Measurements from ENCODE around the gene POLE3. TPM values are rescaled to one million over a fixed set of nuclear protein-coding genes. Genes with fewer than 3 reads are reported as not detected.

The POLE3 gene
- polyA plus RNA-seq, 1 experiment, result 45.3 TPM

Other genes with a start within 250 kb of the POLE3 start
- 27.8 and 28.5 TPM in 2 replicates for gene FKBP15, start 189.4 kb downstream of the POLE3 start, polyA plus RNA-seq (2011; rRNA removed)
- 34.6 and 38.4 TPM in 2 replicates for gene SLC31A1, start 189.1 kb downstream of the POLE3 start, polyA plus RNA-seq (2011; rRNA removed)
- 38.0 and 52.6 TPM in 2 replicates for gene CDC26, start 135.1 kb downstream of the POLE3 start, polyA plus RNA-seq (2011; rRNA removed)
- 20.1 and 20.9 TPM in 2 replicates for gene PRPF4, start 135.0 kb downstream of the POLE3 start, polyA plus RNA-seq (2011; rRNA removed)
- gene RNF183, start 107.3 kb downstream of the POLE3 start, polyA plus RNA-seq (2011; rRNA removed), result not detected in 2 replicates
- gene WDR31, start 70.4 kb downstream of the POLE3 start, polyA plus RNA-seq (2011; rRNA removed), result 0.97 and 1.5 TPM in 2 replicates
- gene BSPRY, start 61.1 kb downstream of the POLE3 start, polyA plus RNA-seq (2011; rRNA removed), result not detected in 2 replicates
- gene HDHD3, start 33.7 kb downstream of the POLE3 start, polyA plus RNA-seq (2011; rRNA removed), result 7.2 and 7.4 TPM in 2 replicates
- 11.8 and 15.9 TPM in 2 replicates for gene ALAD, start 9.4 kb downstream of the POLE3 start, polyA plus RNA-seq (2011; rRNA removed)
- 0.50 and 0.56 TPM in 2 replicates for gene C9orf43, start 72 bp upstream of the POLE3 start, polyA plus RNA-seq (2011; rRNA removed)
- 41.0 and 50.1 TPM in 2 replicates for gene RGS3, start 53.1 kb upstream of the POLE3 start, polyA plus RNA-seq (2011; rRNA removed)

All from AG04450 (cell line).